Stimulated activated CD4-positive, alpha-beta T cell treated with anti-CD3 and anti-CD28 coated beads, Interleukin-1b, Interleukin-23, amount 100 ng/mL, for 24 hours (primary cell): Measurements from ENCODE around the gene ACACB.
A peak's percentile ranks its signal among the peaks of the same experiment; 100 is the strongest.

Experiments
- DNase-seq, 4 experiments: peaks; one replicate each; pipeline ENCODE4 v3.0.0-alpha.2; 2020; ENCODE audit warnings: low read depth in 4 of 4, low spot score in 1 of 4

Gene ACACB

GRCh38 chr12:109109746-109110350 lies 6.5 kb upstream of the ACACB start:
- DNase-seq = no peak

GRCh38 chr12:109110988-109111495 lies 5.3 kb upstream of the ACACB start:
- peak in 3 of 4 experiments; percentile 18 to 44 (median 38) for DNase-seq

GRCh38 chr12:109112720-109113465 lies 3.5 kb upstream of the ACACB start:
- no peak for DNase-seq

- no peak for DNase-seq
Observed at GRCh38 chr12:109113661-109114321, 2.6 kb upstream of the ACACB start.

GRCh38 chr12:109114644-109115043 lies 1.7 kb upstream of the ACACB start:
- DNase-seq = no peak

- DNase-seq = no peak
Observed at GRCh38 chr12:109115404-109115757, 1.0 kb upstream of the ACACB start.

- no peak for DNase-seq
Observed at GRCh38 chr12:109116611-109116949, 193 bp downstream of the ACACB start.

GRCh38 chr12:109120095-109120494 lies 3.7 kb downstream of the ACACB start:
- no peak for DNase-seq

GRCh38 chr12:109120557-109120956 lies 4.2 kb downstream of the ACACB start:
- DNase-seq = no peak

- DNase-seq = no peak
Observed at GRCh38 chr12:109121346-109121880, 5.0 kb downstream of the ACACB start.

GRCh38 chr12:109124878-109125648 lies 8.7 kb downstream of the ACACB start:
- no peak for DNase-seq

- DNase-seq = no peak
Observed at GRCh38 chr12:109125791-109126190, 9.4 kb downstream of the ACACB start.

GRCh38 chr12:109126784-109127183 lies 10.4 kb downstream of the ACACB start:
- DNase-seq = no peak

- DNase-seq = no peak
Observed at GRCh38 chr12:109127533-109128242, 11.3 kb downstream of the ACACB start.

GRCh38 chr12:109130297-109131153 lies 14.1 kb downstream of the ACACB start:
- DNase-seq = no peak

GRCh38 chr12:109131154-109132050 lies 15.0 kb downstream of the ACACB start:
- no peak for DNase-seq

- DNase-seq = no peak
Observed at GRCh38 chr12:109134186-109134917, 18.0 kb downstream of the ACACB start.

- DNase-seq = no peak
Observed at GRCh38 chr12:109137055-109137454, 20.7 kb downstream of the ACACB start.
